Right kidney (tissue), 9 donors: ENCODE results near the gene GRIN3B.
"Not testable (repeated sequence)": the region's sequence is repeated elsewhere in the genome, so short reads cannot be mapped to it uniquely, and the experiment has no call there.

Source experiments
- DNase-seq: peaks from one replicate; pipeline ENCODE4 v3.0.0-alpha.2; 2016
- long read RNA-seq, 8 donors: transcript quantifications; one replicate each; lab custom pipeline, GENCODE V29; 2026

Gene GRIN3B
- long read RNA-seq, donor 1, partial matches to known transcripts: 39 of 60 reads
- long read RNA-seq, donor 1, other reads (novel, unspliced or antisense): 21 of 60 reads
- long read RNA-seq, donor 2: 0 reads
- long read RNA-seq, donor 3, partial matches to known transcripts: 6 of 12 reads
- long read RNA-seq, donor 3, other reads (novel, unspliced or antisense): 6 of 12 reads
- long read RNA-seq, donor 4, partial matches to known transcripts: 38 of 58 reads
- long read RNA-seq, donor 4, other reads (novel, unspliced or antisense): 20 of 58 reads
- long read RNA-seq, donor 5, partial matches to known transcripts: 5 of 5 reads
- long read RNA-seq, donor 5, other reads (novel, unspliced or antisense): 0 of 5 reads
- long read RNA-seq, donor 6, partial matches to known transcripts: 27 of 33 reads
- long read RNA-seq, donor 6, other reads (novel, unspliced or antisense): 6 of 33 reads
- long read RNA-seq, donor 7: 0 reads
- long read RNA-seq, donor 8: 0 reads

GRCh38 chr19:1000095-1000494 is at the start of gene GRIN3B:
TSS of gene GRIN3B (plus strand) at chr19:1000419. CDS start at chr19:1000438, 19 bp downstream.
- no peak for DNase-seq

- no peak for DNase-seq
Measured at GRCh38 chr19:952049-952679, 48.1 kb upstream of the GRIN3B start.

- DNase-seq: peak; percentile 70
Measured at GRCh38 chr19:952680-953444, 47.4 kb upstream of the GRIN3B start.

GRCh38 chr19:953445-954271 is 46.6 kb upstream of the GRIN3B start:
- DNase-seq: peak; percentile 61

- DNase-seq: no peak
Measured at GRCh38 chr19:954272-954671, 45.9 kb upstream of the GRIN3B start.

GRCh38 chr19:954672-955494 is 45.3 kb upstream of the GRIN3B start:
- DNase-seq: peak; percentile 81

- peak; percentile 83 for DNase-seq
Measured at GRCh38 chr19:955803-956765, 44.1 kb upstream of the GRIN3B start.

GRCh38 chr19:956766-957440 is 43.3 kb upstream of the GRIN3B start:
- DNase-seq: peak; percentile 66

- not testable (repeated sequence) for DNase-seq
Measured at GRCh38 chr19:957578-957977, 42.6 kb upstream of the GRIN3B start.

GRCh38 chr19:958967-959855 is 41.0 kb upstream of the GRIN3B start:
- no peak for DNase-seq

GRCh38 chr19:960020-960419 is 40.2 kb upstream of the GRIN3B start:
- no peak for DNase-seq

- no peak for DNase-seq
Measured at GRCh38 chr19:960601-960938, 39.6 kb upstream of the GRIN3B start.

- no peak for DNase-seq
Measured at GRCh38 chr19:961866-962620, 38.2 kb upstream of the GRIN3B start.

GRCh38 chr19:962683-963400 is 37.4 kb upstream of the GRIN3B start:
- DNase-seq: no peak

- DNase-seq: no peak
Measured at GRCh38 chr19:963486-963951, 36.7 kb upstream of the GRIN3B start.

- DNase-seq: no peak
Measured at GRCh38 chr19:964116-964520, 36.1 kb upstream of the GRIN3B start.
